ENCODE data around the gene ZFPM1.

DNA sequence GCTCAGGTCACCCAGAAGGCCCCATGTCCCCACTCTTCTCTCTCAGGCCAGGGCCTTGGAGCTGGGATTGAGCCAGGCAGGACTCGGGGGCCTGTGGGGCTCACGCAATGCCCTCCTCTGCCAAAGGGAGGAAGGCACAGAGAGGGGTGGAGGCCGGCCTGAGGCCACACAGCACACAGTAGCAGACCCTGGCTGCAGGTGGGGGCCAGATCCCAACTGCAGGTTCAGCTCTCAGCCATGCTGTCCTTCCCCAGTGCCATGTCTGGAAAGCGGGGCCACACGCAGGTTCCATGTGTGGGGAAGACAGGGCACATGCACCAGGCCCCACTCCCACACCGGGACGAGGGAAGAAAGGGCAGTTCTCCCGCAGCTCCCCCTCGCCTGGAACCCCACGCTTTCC is 33.3 kb upstream of the ZFPM1 start:
- no peak for TF ChIP-seq ZFP3 (CRISPR knock-in tag; IDR thresholded peaks at IDR 0.05)
- TF ChIP-seq SNAI2 (CRISPR knock-in tag; IDR thresholded peaks at IDR 0.05) = no peak
- no peak for TF ChIP-seq RARB (CRISPR knock-in tag; IDR thresholded peaks at IDR 0.05)
- TF ChIP-seq, protein P1, sequence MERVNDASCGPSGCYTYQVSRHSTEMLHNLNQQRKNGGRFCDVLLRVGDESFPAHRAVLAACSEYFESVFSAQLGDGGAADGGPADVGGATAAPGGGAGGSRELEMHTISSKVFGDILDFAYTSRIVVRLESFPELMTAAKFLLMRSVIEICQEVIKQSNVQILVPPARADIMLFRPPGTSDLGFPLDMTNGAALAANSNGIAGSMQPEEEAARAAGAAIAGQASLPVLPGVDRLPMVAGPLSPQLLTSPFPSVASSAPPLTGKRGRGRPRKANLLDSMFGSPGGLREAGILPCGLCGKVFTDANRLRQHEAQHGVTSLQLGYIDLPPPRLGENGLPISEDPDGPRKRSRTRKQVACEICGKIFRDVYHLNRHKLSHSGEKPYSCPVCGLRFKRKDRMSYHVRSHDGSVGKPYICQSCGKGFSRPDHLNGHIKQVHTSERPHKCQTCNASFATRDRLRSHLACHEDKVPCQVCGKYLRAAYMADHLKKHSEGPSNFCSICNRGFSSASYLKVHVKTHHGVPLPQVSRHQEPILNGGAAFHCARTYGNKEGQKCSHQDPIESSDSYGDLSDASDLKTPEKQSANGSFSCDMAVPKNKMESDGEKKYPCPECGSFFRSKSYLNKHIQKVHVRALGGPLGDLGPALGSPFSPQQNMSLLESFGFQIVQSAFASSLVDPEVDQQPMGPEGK (CRISPR knock-in tag; IDR thresholded peaks at IDR 0.05; ENCODE audit: borderline replicate concordance) = no peak
- TF ChIP-seq GLIS3 (CRISPR knock-in tag; IDR thresholded peaks at IDR 0.05) = no peak
- TF ChIP-seq ZFP30 (CRISPR knock-in tag; IDR thresholded peaks at IDR 0.05) = no peak
